Activated CD4-positive, alpha-beta T cell treated with anti-CD3 and anti-CD28 coated beads for 48 hours (primary cell): ENCODE results near the gene LMAN2.
"Not testable (repeated sequence)": the region's sequence is repeated elsewhere in the genome, so short reads cannot be mapped to it uniquely, and the experiment has no call there.

Source experiments
- DNase-seq: peaks from one replicate; pipeline ENCODE4 v3.0.0-alpha.2; 2020

Gene LMAN2

GRCh38 chr5:177362610-177363507, 11.4 kb upstream of the LMAN2 start:
- DNase-seq, result peak; percentile 74

GRCh38 chr5:177362292-177362609, 10.8 kb upstream of the LMAN2 start:
- DNase-seq, result no peak

- DNase-seq, result peak; percentile 40
These were observed 10.2 kb upstream of the LMAN2 start for GRCh38 chr5:177361418-177362291.

GRCh38 chr5:177360740-177361139, 9.3 kb upstream of the LMAN2 start:
- not testable (repeated sequence) for DNase-seq

- DNase-seq, result no peak
These were observed 8.4 kb upstream of the LMAN2 start for GRCh38 chr5:177359860-177360259.

GRCh38 chr5:177359451-177359851, 8.0 kb upstream of the LMAN2 start:
- no peak for DNase-seq

- no peak for DNase-seq
These were observed 6.9 kb upstream of the LMAN2 start for GRCh38 chr5:177358370-177358819.

- peak; percentile 64 for DNase-seq
These were observed 6.2 kb upstream of the LMAN2 start, which contains the start of gene RGS14 for GRCh38 chr5:177357459-177358351. Gene RGS14 (plus strand): TSS chr5:177357924. CDS start chr5:177358025, 101 bp downstream.

- no peak for DNase-seq
These were observed 5.6 kb upstream of the LMAN2 start for GRCh38 chr5:177357146-177357458.

GRCh38 chr5:177356746-177357145, 5.3 kb upstream of the LMAN2 start:
- no peak for DNase-seq

- DNase-seq, result no peak
These were observed 4.3 kb upstream of the LMAN2 start for GRCh38 chr5:177355868-177356168.

- no peak for DNase-seq
These were observed 3.8 kb upstream of the LMAN2 start for GRCh38 chr5:177355162-177355867.

- DNase-seq, result no peak
These were observed 3.2 kb upstream of the LMAN2 start for GRCh38 chr5:177354711-177355110.

GRCh38 chr5:177354256-177354655, 2.8 kb upstream of the LMAN2 start:
- DNase-seq, result no peak

- DNase-seq, result no peak
These were observed 1.6 kb upstream of the LMAN2 start for GRCh38 chr5:177353093-177353492.

GRCh38 chr5:177350776-177351391, 584 bp downstream of the LMAN2 start:
- DNase-seq, result no peak

- DNase-seq, result no peak
These were observed 1.7 kb downstream of the LMAN2 start for GRCh38 chr5:177349762-177350161.

GRCh38 chr5:177349362-177349647, 2.2 kb downstream of the LMAN2 start:
- DNase-seq, result no peak

- DNase-seq, result no peak
These were observed 3.8 kb downstream of the LMAN2 start for GRCh38 chr5:177347699-177348098.

GRCh38 chr5:177346820-177347219, 4.6 kb downstream of the LMAN2 start:
- no peak for DNase-seq

GRCh38 chr5:177344891-177345290, 6.6 kb downstream of the LMAN2 start:
- no peak for DNase-seq

GRCh38 chr5:177343777-177344176, 7.7 kb downstream of the LMAN2 start:
- no peak for DNase-seq
